PC-3 (cell line): ENCODE data around the gene NLGN1.

ENCODE experiments used
- EZH2 ChIP-seq: fragments of 300-600 bp; sonication (generic); IDR thresholded peaks from one replicate; pipeline ENCODE4 v1.6.1; 2017; ENCODE audit warnings: antibody characterized with exemption, mild to moderate bottlenecking, low read length; ENCODE audit not compliant: unreplicated experiment
- EZH2phosphoT487 ChIP-seq: fragments of 300-600 bp; sonication (generic); IDR thresholded peaks from 2 replicates; pipeline ENCODE4 v1.6.1; 2018; ENCODE audit warnings: mild to moderate bottlenecking, antibody characterized with exemption, low read length, borderline replicate concordance
- TF ChIP-seq, protein P1 (sequence below): fragments of 300-600 bp; sonication (generic); conservative IDR thresholded peaks from 2 replicates; pipeline ENCODE4 v1.5.1; 2017; ENCODE audit warnings: antibody characterized with exemption, low read depth, mild to moderate bottlenecking, low read length

- TF ChIP-seq, protein P1, sequence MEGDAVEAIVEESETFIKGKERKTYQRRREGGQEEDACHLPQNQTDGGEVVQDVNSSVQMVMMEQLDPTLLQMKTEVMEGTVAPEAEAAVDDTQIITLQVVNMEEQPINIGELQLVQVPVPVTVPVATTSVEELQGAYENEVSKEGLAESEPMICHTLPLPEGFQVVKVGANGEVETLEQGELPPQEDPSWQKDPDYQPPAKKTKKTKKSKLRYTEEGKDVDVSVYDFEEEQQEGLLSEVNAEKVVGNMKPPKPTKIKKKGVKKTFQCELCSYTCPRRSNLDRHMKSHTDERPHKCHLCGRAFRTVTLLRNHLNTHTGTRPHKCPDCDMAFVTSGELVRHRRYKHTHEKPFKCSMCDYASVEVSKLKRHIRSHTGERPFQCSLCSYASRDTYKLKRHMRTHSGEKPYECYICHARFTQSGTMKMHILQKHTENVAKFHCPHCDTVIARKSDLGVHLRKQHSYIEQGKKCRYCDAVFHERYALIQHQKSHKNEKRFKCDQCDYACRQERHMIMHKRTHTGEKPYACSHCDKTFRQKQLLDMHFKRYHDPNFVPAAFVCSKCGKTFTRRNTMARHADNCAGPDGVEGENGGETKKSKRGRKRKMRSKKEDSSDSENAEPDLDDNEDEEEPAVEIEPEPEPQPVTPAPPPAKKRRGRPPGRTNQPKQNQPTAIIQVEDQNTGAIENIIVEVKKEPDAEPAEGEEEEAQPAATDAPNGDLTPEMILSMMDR: no peak
- TF ChIP-seq EZH2: no peak
- TF ChIP-seq EZH2phosphoT487: no peak
These were observed 532.7 kb downstream of the NLGN1 start for GRCh38 chr3:173930251-173930650.
